ENCODE data around the gene GRSF1.
"Not testable (repeated sequence)": the region's sequence is repeated elsewhere in the genome, so short reads cannot be mapped to it uniquely, and the experiment has no call there.

DNA sequence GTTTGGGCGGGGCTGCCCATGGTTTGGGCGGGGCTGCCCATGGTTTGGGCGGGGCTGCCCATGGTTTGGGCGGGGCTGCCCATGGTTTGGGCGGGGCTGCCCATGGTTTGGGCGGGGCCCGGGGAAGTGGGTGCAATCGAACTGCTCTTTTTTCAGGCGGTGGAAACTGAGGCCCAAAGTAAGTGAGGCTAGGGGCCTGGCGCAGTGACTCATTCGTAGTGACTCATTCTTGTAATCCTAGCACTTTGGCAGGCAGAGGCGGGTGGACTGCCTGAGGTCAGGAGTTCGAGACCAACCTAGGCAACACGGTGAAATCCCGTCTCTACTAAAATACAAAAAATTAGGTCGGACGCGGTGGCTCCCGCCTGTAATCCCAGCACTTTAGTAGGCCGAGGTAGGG lies 447 bp upstream of the GRSF1 start:
- TF ChIP-seq, protein P1, sequence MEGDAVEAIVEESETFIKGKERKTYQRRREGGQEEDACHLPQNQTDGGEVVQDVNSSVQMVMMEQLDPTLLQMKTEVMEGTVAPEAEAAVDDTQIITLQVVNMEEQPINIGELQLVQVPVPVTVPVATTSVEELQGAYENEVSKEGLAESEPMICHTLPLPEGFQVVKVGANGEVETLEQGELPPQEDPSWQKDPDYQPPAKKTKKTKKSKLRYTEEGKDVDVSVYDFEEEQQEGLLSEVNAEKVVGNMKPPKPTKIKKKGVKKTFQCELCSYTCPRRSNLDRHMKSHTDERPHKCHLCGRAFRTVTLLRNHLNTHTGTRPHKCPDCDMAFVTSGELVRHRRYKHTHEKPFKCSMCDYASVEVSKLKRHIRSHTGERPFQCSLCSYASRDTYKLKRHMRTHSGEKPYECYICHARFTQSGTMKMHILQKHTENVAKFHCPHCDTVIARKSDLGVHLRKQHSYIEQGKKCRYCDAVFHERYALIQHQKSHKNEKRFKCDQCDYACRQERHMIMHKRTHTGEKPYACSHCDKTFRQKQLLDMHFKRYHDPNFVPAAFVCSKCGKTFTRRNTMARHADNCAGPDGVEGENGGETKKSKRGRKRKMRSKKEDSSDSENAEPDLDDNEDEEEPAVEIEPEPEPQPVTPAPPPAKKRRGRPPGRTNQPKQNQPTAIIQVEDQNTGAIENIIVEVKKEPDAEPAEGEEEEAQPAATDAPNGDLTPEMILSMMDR (IDR thresholded peaks at IDR 0.05): not testable (repeated sequence)
- TF ChIP-seq POLR2A, EP300 (IDR thresholded peaks at IDR 0.05): not testable (repeated sequence)
